Astrocyte (in vitro differentiated cells and primary cell): ENCODE results near the gene DOCK10.

Experiments
- CTCF ChIP-seq: IDR thresholded peaks from 2 replicates; pipeline ENCODE4 v1.5.1; 2011; ENCODE audit warnings: low read depth, mild to moderate bottlenecking, inconsistent platforms, low read length, moderate library complexity; ENCODE audit not compliant: insufficient read depth
- EZH2 ChIP-seq: IDR thresholded peaks from 2 replicates; pipeline ENCODE4 v1.6.1; 2012; ENCODE audit warnings: mild to moderate bottlenecking, low read length, inconsistent platforms; ENCODE audit not compliant: insufficient read depth

GRCh38 chr2:225086439-225086838 lies 44.2 kb upstream of the DOCK10 start:
- TF ChIP-seq CTCF: no peak
- TF ChIP-seq EZH2: no peak
